GM12878 (cell line): ENCODE results near the gene YWHAQ. TPM values are rescaled to one million over a fixed set of nuclear protein-coding genes. Genes with fewer than 3 reads are reported as not detected.

Source experiments
- ATAC-seq: fragments of 200-7000 bp; cut with Tn5 transposase; 3 replicates; pipeline ENCODE4 v1.9.1; 2020; ENCODE audit warnings: mild to moderate bottlenecking, moderate library complexity
- BruUV-seq: library from RNA; stranded (reverse); fragments of 400-500 nt; replicated peaks from 2 replicates; lab custom pipeline; 2021; lab: Mats Ljungman, UMichigan
- CTCF ChIA-PET: fragments of 300-600 bp; sonication (Branson Sonifier 250); formaldehyde crosslinking; extraction: SDS; loops from one replicate; lab custom pipeline; 2021; ENCODE audit warnings: inconsistent platforms; lab: Yijun Ruan, JAX
- POLR2A ChIA-PET: fragments of 350-600 bp; formaldehyde crosslinking; extraction: SDS; loops from one replicate; lab custom pipeline; 2021; ENCODE audit warnings: inconsistent platforms; lab: Charles Lee
- RAD21 ChIA-PET: fragments of 300-600 bp; sonication (Branson Sonifier 250); formaldehyde crosslinking; loops from one replicate; lab custom pipeline; 2023; ENCODE audit warnings: antibody characterized with exemption; ENCODE audit not compliant: unreplicated experiment; lab: Charles Lee
- SMC1A ChIA-PET: fragments of 300-600 bp; sonication (Branson Sonifier 250); formaldehyde crosslinking; loops from one replicate; lab custom pipeline; 2023; ENCODE audit not compliant: unreplicated experiment, uncharacterized antibody; lab: Charles Lee
- DNase-seq: peaks from one replicate; pipeline ENCODE4 v3.0.0-alpha.2; 2011; ENCODE audit warnings: low read depth, low spot score
- FAIRE-seq: peaks from 3 replicates; lab custom pipeline; 2011; peaks lifted over from hg19 to GRCh38; lab: Jason Lieb, UNC
- H2AFZ ChIP-seq: 2 replicates; pipeline ENCODE4 v1.6.0; 2011; ENCODE audit warnings: low read depth, low read length, control low read depth; ENCODE audit not compliant: control insufficient read depth
- H3K27ac ChIP-seq: 2 replicates; pipeline ENCODE4 v1.5.1; 2011; ENCODE audit warnings: control low read depth; ENCODE audit not compliant: control insufficient read depth, insufficient read depth
- H3K27me3 ChIP-seq, 2 experiments: replicated peaks in 1 of 2; 2 replicates each; pipeline versions ENCODE4 v1.6.0 to v1.6.1; 2011; ENCODE audit warnings: low read length in 1 of 2; ENCODE audit not compliant: control insufficient read depth in 2 of 2, insufficient read depth in 2 of 2
- H3K36me3 ChIP-seq, 2 experiments: 2 replicates each; pipeline ENCODE4 v1.5.1; 2011; ENCODE audit warnings: low read length in 1 of 2; ENCODE audit not compliant: control insufficient read depth in 2 of 2, insufficient read depth in 2 of 2
- H3K4me1 ChIP-seq: 2 replicates; pipeline ENCODE4 v1.6.1; 2011; ENCODE audit warnings: mild to moderate bottlenecking, low read length, moderate library complexity, mixed read lengths; ENCODE audit not compliant: control insufficient read depth, insufficient read depth
- H3K4me2 ChIP-seq: 2 replicates; pipeline ENCODE4 v1.6.0; 2011; ENCODE audit warnings: control low read depth; ENCODE audit not compliant: control insufficient read depth, insufficient read depth
- H3K4me3 ChIP-seq: fragments of 200-600 bp; sonication (generic); 2 replicates; pipeline ENCODE4 v1.5.1; 2016
- H3K79me2 ChIP-seq: 2 replicates; pipeline ENCODE4 v1.6.0; 2011; ENCODE audit warnings: low read length; ENCODE audit not compliant: control insufficient read depth, insufficient read depth
- H3K9ac ChIP-seq: 2 replicates; pipeline ENCODE4 v1.8.0; 2011; ENCODE audit warnings: low read length, control low read depth, mixed read lengths; ENCODE audit not compliant: control insufficient read depth, insufficient read depth
- H3K9me3 ChIP-seq: replicated peaks from 3 replicates; pipeline ENCODE4 v1.5.1; 2011; ENCODE audit warnings: mild to moderate bottlenecking, low read length; ENCODE audit not compliant: control insufficient read depth, insufficient read depth
- H4K20me1 ChIP-seq: 2 replicates; pipeline ENCODE4 v1.6.0; 2011; ENCODE audit not compliant: control insufficient read depth, insufficient read depth
- HDAC6 ChIP-seq: fragments of 200-600 bp; sonication (generic); IDR thresholded peaks from one replicate; pipeline ENCODE4 v1.8.0; 2017; ENCODE audit warnings: antibody characterized with exemption; ENCODE audit not compliant: unreplicated experiment
- JUNB ChIP-seq: IDR thresholded peaks from 2 replicates; pipeline ENCODE4 v1.6.1; 2016; ENCODE audit warnings: antibody characterized with exemption, mild to moderate bottlenecking
- SRF ChIP-seq, 2 experiments: IDR thresholded peaks; 2 replicates each; pipeline ENCODE4 v1.6.1; 2011; ENCODE audit warnings: low read depth in 2 of 2, low read length in 2 of 2, mild to moderate bottlenecking in 1 of 2, moderate library complexity in 1 of 2
- STAT3 ChIP-seq: IDR thresholded peaks from 2 replicates; pipeline ENCODE4 v1.6.1; 2011; ENCODE audit warnings: low read depth, low read length, improper control_type of control experiment
- ZBTB4 ChIP-seq: fragments of 450-650 bp; formaldehyde crosslinking; IDR thresholded peaks from 2 replicates; pipeline ENCODE4 v1.4.0; 2022; ENCODE audit warnings: mild to moderate bottlenecking, moderate library complexity
- WGBS: methylation state at CpG from one replicate; pipeline ENCODE4 v1.1.6; 2016; ENCODE audit warnings: low lambda C conversion rate; ENCODE audit not compliant: insufficient replicate concordance, insufficient coverage; ENCODE audit errors: missing lambda C conversion rate; 5-methylcytosine and 5-hydroxymethylcytosine counted together
- in situ Hi-C: fragments of 300-500 bp; cut with MboI; formaldehyde crosslinking; loops from 9 replicates; pipeline ENCODE4 v1.14.3; 2018; ENCODE audit warnings: mixed read lengths
- intact Hi-C: fragments of 100-400 bp; cut with micrococcal nuclease; formaldehyde crosslinking; loops from one replicate; pipeline ENCODE4 v1.14.2; 2022; ENCODE audit not compliant: unreplicated experiment
- polyA plus RNA-seq, 11 experiments: library from polyadenylated mRNA; depleted of rRNA in 4 of 11; unstranded in 6 of 11; stranded (reverse) in 5 of 11; fragments of >200 nt; fragmentation: Nextera tagmentation in 4 of 11; fragmentation: Illumina TruSeq in 1 of 11; extraction: Ambion mirVana in 4 of 11; extraction: Trizol in 1 of 11; gene quantifications; 1 replicate in 1 of 11; 2 replicates in 10 of 11; pipeline versions ENCODE4 v1.2.1 to v1.2.3, GENCODE V29; 2011 to 2016; ENCODE audit warnings: inconsistent platforms in 2 of 11, missing spikeins in 2 of 11, low read depth in 1 of 11
- total RNA-seq, 4 experiments: library from RNA; depleted of rRNA in 3 of 4; stranded (reverse); fragments of >200 nt in 3 of 4; fragmentation: Illumina TruSeq in 1 of 4; extraction: Trizol in 1 of 4; gene quantifications; 2 replicates each; pipeline versions ENCODE4 v1.2.1 to v1.2.3, GENCODE V29; 2013 to 2021
- TF ChIP-seq, protein P1 (sequence below): IDR thresholded peaks from 2 replicates; pipeline ENCODE4 v1.6.1; 2012; ENCODE audit warnings: improper control_type of control experiment, low read depth, low read length; ENCODE audit not compliant: insufficient replicate concordance
- TF ChIP-seq, protein P2 (sequence below): IDR thresholded peaks from 2 replicates; pipeline ENCODE4 v1.6.1; 2012; ENCODE audit warnings: mild to moderate bottlenecking, low read depth, low read length

YWHAQ gene
- total and polyA plus RNA-seq, 10 of the 15 experiments (the other 5 are each of a cell fraction or from before 2014, with no cell fraction given) = 63.0 to 515 (median 219) TPM

DNA sequence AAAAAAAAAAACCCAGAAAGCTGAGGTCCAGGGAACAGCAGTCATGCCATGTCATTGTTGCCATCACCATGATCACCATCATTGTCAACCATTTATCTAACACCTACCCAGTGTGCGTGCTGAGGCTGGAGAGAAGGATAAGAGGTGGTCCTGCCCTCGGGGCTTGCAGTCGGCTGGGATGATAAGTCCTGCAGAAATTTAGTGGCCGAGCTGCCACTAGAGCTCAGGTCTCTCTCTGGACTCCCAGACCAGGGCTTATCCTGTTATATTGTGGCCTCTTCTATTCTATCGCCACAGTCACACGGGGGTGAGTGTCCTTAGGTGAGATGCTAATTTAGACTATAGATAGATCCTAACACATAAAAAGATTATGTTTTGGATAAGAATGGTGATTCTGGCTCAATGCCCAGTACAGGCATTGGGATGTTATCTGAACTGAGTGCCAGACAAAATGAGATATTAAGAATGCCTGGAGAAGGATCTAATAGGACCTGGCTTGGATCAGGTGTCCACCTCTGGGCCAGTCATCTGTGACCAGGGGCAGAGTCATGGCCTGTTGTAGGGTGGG is 43.2 kb upstream of the YWHAQ start (continued):
- TF ChIP-seq, protein P1, sequence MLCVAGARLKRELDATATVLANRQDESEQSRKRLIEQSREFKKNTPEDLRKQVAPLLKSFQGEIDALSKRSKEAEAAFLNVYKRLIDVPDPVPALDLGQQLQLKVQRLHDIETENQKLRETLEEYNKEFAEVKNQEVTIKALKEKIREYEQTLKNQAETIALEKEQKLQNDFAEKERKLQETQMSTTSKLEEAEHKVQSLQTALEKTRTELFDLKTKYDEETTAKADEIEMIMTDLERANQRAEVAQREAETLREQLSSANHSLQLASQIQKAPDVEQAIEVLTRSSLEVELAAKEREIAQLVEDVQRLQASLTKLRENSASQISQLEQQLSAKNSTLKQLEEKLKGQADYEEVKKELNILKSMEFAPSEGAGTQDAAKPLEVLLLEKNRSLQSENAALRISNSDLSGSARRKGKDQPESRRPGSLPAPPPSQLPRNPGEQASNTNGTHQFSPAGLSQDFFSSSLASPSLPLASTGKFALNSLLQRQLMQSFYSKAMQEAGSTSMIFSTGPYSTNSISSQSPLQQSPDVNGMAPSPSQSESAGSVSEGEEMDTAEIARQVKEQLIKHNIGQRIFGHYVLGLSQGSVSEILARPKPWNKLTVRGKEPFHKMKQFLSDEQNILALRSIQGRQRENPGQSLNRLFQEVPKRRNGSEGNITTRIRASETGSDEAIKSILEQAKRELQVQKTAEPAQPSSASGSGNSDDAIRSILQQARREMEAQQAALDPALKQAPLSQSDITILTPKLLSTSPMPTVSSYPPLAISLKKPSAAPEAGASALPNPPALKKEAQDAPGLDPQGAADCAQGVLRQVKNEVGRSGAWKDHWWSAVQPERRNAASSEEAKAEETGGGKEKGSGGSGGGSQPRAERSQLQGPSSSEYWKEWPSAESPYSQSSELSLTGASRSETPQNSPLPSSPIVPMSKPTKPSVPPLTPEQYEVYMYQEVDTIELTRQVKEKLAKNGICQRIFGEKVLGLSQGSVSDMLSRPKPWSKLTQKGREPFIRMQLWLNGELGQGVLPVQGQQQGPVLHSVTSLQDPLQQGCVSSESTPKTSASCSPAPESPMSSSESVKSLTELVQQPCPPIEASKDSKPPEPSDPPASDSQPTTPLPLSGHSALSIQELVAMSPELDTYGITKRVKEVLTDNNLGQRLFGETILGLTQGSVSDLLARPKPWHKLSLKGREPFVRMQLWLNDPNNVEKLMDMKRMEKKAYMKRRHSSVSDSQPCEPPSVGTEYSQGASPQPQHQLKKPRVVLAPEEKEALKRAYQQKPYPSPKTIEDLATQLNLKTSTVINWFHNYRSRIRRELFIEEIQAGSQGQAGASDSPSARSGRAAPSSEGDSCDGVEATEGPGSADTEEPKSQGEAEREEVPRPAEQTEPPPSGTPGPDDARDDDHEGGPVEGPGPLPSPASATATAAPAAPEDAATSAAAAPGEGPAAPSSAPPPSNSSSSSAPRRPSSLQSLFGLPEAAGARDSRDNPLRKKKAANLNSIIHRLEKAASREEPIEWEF = no peak
- TF ChIP-seq JUNB = no peak

GRCh38 chr2:9668687-9669345 is 38.0 kb upstream of the YWHAQ start:
- no peaks in the 10 kb centered on the region for H3K79me2 ChIP-seq
- no peak overlapping the region for H3K27ac ChIP-seq
- DNase-seq = no peak
- no peak overlapping the region for H3K9ac ChIP-seq
- WGBS = 76% methylated on average over 5 of the region's 5 CpGs
- in situ Hi-C loops = no loop called here
- ATAC-seq = no peak
- H3K9me3 ChIP-seq = no peaks in the 10 kb centered on the region; the same call in 2 of the 3 replicates
- ChIA-PET RAD21 (no interaction called here), SMC1A (no interaction called here), POLR2A (interaction anchor here (0.7 kb wide), 1 partner anchor 618 kb away, joined by 7 read pairs; no protein-coding TSS in a partner anchor), CTCF (no interaction called here)
- H3K4me2 ChIP-seq = no peak overlapping the region
- peaks cover 18% of the 10 kb centered on the region for H3K4me1 ChIP-seq
- no peaks in the 10 kb centered on the region for H4K20me1 ChIP-seq
- intact Hi-C loops = no loop called here
- BruUV-seq = no TSS peak
- no peaks in the 10 kb centered on the region for H3K27me3 ChIP-seq
- no peaks in the 10 kb centered on the region for H3K36me3 ChIP-seq
- no peak for FAIRE-seq
- no peak overlapping the region for H2AFZ ChIP-seq
- H3K4me3 ChIP-seq = no peak overlapping the region
- TF ChIP-seq SRF (IDR thresholded peaks at IDR 0.05; ENCODE audit: low read depth in 2 of 2, low read length in 2 of 2) (no peak), ZBTB4 (CRISPR knock-in tag) (no peak), STAT3 (no peak), HDAC6 (no peak)
- TF ChIP-seq, protein P2, sequence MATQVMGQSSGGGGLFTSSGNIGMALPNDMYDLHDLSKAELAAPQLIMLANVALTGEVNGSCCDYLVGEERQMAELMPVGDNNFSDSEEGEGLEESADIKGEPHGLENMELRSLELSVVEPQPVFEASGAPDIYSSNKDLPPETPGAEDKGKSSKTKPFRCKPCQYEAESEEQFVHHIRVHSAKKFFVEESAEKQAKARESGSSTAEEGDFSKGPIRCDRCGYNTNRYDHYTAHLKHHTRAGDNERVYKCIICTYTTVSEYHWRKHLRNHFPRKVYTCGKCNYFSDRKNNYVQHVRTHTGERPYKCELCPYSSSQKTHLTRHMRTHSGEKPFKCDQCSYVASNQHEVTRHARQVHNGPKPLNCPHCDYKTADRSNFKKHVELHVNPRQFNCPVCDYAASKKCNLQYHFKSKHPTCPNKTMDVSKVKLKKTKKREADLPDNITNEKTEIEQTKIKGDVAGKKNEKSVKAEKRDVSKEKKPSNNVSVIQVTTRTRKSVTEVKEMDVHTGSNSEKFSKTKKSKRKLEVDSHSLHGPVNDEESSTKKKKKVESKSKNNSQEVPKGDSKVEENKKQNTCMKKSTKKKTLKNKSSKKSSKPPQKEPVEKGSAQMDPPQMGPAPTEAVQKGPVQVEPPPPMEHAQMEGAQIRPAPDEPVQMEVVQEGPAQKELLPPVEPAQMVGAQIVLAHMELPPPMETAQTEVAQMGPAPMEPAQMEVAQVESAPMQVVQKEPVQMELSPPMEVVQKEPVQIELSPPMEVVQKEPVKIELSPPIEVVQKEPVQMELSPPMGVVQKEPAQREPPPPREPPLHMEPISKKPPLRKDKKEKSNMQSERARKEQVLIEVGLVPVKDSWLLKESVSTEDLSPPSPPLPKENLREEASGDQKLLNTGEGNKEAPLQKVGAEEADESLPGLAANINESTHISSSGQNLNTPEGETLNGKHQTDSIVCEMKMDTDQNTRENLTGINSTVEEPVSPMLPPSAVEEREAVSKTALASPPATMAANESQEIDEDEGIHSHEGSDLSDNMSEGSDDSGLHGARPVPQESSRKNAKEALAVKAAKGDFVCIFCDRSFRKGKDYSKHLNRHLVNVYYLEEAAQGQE = no peak
